Measurements from ENCODE around the gene C11orf24. TPM values are rescaled to one million over a fixed set of nuclear protein-coding genes. Genes with fewer than 3 reads are reported as not detected.

Gene C11orf24
- total and polyA plus RNA-seq, 9 of the 15 experiments (the other 6 are each of a cell fraction or from before 2014, with no cell fraction given): 2.0 to 65.2 (median 32.5) TPM

DNA sequence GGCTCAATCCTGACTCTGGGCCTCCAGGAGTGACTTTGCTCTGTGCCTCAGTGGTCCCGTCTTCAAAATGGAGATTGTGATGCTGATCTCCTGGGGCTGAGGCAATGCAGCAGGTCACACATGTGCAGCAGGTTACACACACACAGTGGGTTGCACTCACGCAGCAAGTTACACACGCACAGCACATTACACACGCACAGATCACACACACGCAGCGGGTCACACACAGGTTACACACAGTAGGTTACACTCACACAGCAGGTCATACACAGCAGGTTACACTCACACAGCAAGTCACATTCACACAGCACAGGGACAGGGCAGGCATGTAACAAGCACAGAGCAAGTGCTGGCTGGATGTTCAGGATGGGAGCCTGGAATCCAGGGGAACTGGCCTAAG is 11.3 kb downstream of the C11orf24 start:
- Histone ChIP-seq H2AFZ (ENCODE audit: low read depth, low read length) (no peak overlapping the region), H3K4me2 (ENCODE audit: insufficient read depth, low read length) (no peak overlapping the region), H3K4me1 (replicated peaks in 1 of 2; ENCODE audit: control insufficient read depth in 2 of 2, insufficient read depth in 2 of 2, low read length in 2 of 2) (peaks cover 6 to 14% of the 10 kb centered on the region in 2 experiments; a peak in 4 of 5 replicates), H3K9me3 (replicated peaks; ENCODE audit: control insufficient read depth, insufficient read depth, low read depth, low read length) (no peaks in the 10 kb centered on the region), H4K20me1 (replicated peaks; ENCODE audit: control insufficient read depth, insufficient read depth, low read length) (peaks cover 3% of the 10 kb centered on the region; the same call in 1 of the 2 replicates), H3K4me3 (no peak overlapping the region), H3K27me3 (ENCODE audit: control insufficient read depth in 2 of 2, insufficient read depth in 2 of 2, low read length in 2 of 2) (no peaks in the 10 kb centered on the region), H3K36me3 (ENCODE audit: control insufficient read depth, insufficient read depth, low read length) (peaks cover 47% of the 10 kb centered on the region; the same call in 2 of the 3 replicates), H3K27ac (ENCODE audit: extremely low read depth, low read depth, low read length) (no peak overlapping the region; the same call in 2 of the 3 replicates), H3K9me1 (ENCODE audit: control insufficient read depth, insufficient read depth, low read length) (no peaks in the 10 kb centered on the region), H3K79me2 (ENCODE audit: control insufficient read depth, insufficient read depth, low read length) (no peaks in the 10 kb centered on the region), H3K9ac (ENCODE audit: insufficient read depth in 1 of 2, low read depth in 2 of 2, low read length in 2 of 2) (peak overlapping the region in 1 of 2 experiments; percentile 33; a peak in 1 of 4 replicates)
- in situ Hi-C loops (cut with MboI) (no loop called here), intact Hi-C loops (cut with micrococcal nuclease) (no loop called here)
- WGBS (ENCODE audit: insufficient coverage, low coverage, missing lambda C conversion rate): 96% methylated on average over 6 of the region's 6 CpGs
- no peak for ATAC-seq
- no peak for DNase-seq (ENCODE audit: extremely low read depth in 1 of 4, low spot score in 3 of 4)
- CTCF ChIA-PET (ENCODE audit: low intra/inter-chr PET ratio): no interaction called here
- POLR2A ChIA-PET: interaction anchor here (0.6 to 3.8 kb wide), 6 partner anchors 9 to 325 kb away, joined by 3 to 23 read pairs (median 5); partner anchors contain the start of gene C11orf24
- no peak for FAIRE-seq
- BruUV-seq (replicated peaks): no TSS peak
- TF ChIP-seq RBFOX2 (IDR thresholded peaks at IDR 0.05; ENCODE audit: low read depth, low read length): peak; percentile 46
- TF ChIP-seq POLR2AphosphoS2 (IDR thresholded peaks at IDR 0.05; ENCODE audit: low read length): peak; percentile 91; the same call in 1 of the 2 replicates
- no peak for TF ChIP-seq GATA2 (CRISPR knock-in tag; IDR thresholded peaks at IDR 0.05)
- peak; percentile 12; the same call in 1 of the 2 replicates for TF ChIP-seq ZKSCAN1 (IDR thresholded peaks at IDR 0.05; ENCODE audit: low read depth, low read length)
- no peak for TF ChIP-seq HDAC8 (tag; IDR thresholded peaks at IDR 0.05)
- TF ChIP-seq, protein P1, sequence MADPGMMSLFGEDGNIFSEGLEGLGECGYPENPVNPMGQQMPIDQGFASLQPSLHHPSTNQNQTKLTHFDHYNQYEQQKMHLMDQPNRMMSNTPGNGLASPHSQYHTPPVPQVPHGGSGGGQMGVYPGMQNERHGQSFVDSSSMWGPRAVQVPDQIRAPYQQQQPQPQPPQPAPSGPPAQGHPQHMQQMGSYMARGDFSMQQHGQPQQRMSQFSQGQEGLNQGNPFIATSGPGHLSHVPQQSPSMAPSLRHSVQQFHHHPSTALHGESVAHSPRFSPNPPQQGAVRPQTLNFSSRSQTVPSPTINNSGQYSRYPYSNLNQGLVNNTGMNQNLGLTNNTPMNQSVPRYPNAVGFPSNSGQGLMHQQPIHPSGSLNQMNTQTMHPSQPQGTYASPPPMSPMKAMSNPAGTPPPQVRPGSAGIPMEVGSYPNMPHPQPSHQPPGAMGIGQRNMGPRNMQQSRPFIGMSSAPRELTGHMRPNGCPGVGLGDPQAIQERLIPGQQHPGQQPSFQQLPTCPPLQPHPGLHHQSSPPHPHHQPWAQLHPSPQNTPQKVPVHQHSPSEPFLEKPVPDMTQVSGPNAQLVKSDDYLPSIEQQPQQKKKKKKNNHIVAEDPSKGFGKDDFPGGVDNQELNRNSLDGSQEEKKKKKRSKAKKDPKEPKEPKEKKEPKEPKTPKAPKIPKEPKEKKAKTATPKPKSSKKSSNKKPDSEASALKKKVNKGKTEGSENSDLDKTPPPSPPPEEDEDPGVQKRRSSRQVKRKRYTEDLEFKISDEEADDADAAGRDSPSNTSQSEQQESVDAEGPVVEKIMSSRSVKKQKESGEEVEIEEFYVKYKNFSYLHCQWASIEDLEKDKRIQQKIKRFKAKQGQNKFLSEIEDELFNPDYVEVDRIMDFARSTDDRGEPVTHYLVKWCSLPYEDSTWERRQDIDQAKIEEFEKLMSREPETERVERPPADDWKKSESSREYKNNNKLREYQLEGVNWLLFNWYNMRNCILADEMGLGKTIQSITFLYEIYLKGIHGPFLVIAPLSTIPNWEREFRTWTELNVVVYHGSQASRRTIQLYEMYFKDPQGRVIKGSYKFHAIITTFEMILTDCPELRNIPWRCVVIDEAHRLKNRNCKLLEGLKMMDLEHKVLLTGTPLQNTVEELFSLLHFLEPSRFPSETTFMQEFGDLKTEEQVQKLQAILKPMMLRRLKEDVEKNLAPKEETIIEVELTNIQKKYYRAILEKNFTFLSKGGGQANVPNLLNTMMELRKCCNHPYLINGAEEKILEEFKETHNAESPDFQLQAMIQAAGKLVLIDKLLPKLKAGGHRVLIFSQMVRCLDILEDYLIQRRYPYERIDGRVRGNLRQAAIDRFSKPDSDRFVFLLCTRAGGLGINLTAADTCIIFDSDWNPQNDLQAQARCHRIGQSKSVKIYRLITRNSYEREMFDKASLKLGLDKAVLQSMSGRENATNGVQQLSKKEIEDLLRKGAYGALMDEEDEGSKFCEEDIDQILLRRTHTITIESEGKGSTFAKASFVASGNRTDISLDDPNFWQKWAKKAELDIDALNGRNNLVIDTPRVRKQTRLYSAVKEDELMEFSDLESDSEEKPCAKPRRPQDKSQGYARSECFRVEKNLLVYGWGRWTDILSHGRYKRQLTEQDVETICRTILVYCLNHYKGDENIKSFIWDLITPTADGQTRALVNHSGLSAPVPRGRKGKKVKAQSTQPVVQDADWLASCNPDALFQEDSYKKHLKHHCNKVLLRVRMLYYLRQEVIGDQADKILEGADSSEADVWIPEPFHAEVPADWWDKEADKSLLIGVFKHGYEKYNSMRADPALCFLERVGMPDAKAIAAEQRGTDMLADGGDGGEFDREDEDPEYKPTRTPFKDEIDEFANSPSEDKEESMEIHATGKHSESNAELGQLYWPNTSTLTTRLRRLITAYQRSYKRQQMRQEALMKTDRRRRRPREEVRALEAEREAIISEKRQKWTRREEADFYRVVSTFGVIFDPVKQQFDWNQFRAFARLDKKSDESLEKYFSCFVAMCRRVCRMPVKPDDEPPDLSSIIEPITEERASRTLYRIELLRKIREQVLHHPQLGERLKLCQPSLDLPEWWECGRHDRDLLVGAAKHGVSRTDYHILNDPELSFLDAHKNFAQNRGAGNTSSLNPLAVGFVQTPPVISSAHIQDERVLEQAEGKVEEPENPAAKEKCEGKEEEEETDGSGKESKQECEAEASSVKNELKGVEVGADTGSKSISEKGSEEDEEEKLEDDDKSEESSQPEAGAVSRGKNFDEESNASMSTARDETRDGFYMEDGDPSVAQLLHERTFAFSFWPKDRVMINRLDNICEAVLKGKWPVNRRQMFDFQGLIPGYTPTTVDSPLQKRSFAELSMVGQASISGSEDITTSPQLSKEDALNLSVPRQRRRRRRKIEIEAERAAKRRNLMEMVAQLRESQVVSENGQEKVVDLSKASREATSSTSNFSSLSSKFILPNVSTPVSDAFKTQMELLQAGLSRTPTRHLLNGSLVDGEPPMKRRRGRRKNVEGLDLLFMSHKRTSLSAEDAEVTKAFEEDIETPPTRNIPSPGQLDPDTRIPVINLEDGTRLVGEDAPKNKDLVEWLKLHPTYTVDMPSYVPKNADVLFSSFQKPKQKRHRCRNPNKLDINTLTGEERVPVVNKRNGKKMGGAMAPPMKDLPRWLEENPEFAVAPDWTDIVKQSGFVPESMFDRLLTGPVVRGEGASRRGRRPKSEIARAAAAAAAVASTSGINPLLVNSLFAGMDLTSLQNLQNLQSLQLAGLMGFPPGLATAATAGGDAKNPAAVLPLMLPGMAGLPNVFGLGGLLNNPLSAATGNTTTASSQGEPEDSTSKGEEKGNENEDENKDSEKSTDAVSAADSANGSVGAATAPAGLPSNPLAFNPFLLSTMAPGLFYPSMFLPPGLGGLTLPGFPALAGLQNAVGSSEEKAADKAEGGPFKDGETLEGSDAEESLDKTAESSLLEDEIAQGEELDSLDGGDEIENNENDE (IDR thresholded peaks at IDR 0.05; ENCODE audit: low read depth, low read length): no peak
- no peak for TF ChIP-seq PRMT5 (CRISPR knock-in tag; IDR thresholded peaks at IDR 0.05)
- TF ChIP-seq MCM3 (IDR thresholded peaks at IDR 0.05): no peak
- TF ChIP-seq, protein P2, sequence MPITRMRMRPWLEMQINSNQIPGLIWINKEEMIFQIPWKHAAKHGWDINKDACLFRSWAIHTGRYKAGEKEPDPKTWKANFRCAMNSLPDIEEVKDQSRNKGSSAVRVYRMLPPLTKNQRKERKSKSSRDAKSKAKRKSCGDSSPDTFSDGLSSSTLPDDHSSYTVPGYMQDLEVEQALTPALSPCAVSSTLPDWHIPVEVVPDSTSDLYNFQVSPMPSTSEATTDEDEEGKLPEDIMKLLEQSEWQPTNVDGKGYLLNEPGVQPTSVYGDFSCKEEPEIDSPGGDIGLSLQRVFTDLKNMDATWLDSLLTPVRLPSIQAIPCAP (CRISPR knock-in tag; IDR thresholded peaks at IDR 0.05; ENCODE audit: borderline replicate concordance): no peak
- no peak for TF ChIP-seq JUNB (CRISPR knock-in tag; conservative IDR thresholded peaks at IDR 0.05)
- peak; percentile 69; the same call in 1 of the 2 replicates for TF ChIP-seq TARDBP (IDR thresholded peaks at IDR 0.05)
- no peak for TF ChIP-seq FOS (IDR thresholded peaks at IDR 0.05; ENCODE audit: extremely low read depth, insufficient read length)
